GM12864 (cell line): ENCODE results near the gene PHC3.

Experiments used
- DNase-seq: peaks from one replicate; pipeline ENCODE4 v3.0.0-alpha.2; 2011; ENCODE audit warnings: low read depth
- H3K4me3 ChIP-seq: 2 replicates; pipeline ENCODE4 v1.5.1; 2011; ENCODE audit warnings: mild to moderate bottlenecking, low read depth, low read length, control low read depth
- TF ChIP-seq, protein P1 (sequence below): IDR thresholded peaks from 2 replicates; pipeline ENCODE4 v1.5.1; 2011; ENCODE audit warnings: low read depth, mild to moderate bottlenecking, moderate library complexity, low read length, control low read depth, inconsistent platforms; ENCODE audit errors: missing control alignments

PHC3 gene

DNA sequence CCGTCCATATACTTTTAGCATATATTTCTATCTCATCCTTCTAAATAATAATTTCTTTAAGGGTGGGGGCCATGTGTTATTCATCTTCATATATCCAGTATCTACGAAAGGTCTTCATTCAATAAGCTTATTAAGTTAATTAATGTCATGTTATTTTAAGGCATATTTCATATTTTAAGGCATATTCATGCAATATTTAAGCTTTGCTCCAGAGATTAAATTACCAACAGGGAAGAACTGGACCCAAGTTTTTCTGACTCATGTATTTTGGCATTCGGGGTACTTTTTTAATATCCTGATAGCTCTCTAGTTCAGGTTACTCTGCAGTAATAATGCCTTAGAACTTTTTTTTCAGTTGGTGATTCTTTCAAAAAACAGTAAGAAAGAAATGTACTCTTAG is 27.4 kb downstream of the PHC3 start:
- H3K4me3 ChIP-seq: no peak overlapping the region
- TF ChIP-seq, protein P1, sequence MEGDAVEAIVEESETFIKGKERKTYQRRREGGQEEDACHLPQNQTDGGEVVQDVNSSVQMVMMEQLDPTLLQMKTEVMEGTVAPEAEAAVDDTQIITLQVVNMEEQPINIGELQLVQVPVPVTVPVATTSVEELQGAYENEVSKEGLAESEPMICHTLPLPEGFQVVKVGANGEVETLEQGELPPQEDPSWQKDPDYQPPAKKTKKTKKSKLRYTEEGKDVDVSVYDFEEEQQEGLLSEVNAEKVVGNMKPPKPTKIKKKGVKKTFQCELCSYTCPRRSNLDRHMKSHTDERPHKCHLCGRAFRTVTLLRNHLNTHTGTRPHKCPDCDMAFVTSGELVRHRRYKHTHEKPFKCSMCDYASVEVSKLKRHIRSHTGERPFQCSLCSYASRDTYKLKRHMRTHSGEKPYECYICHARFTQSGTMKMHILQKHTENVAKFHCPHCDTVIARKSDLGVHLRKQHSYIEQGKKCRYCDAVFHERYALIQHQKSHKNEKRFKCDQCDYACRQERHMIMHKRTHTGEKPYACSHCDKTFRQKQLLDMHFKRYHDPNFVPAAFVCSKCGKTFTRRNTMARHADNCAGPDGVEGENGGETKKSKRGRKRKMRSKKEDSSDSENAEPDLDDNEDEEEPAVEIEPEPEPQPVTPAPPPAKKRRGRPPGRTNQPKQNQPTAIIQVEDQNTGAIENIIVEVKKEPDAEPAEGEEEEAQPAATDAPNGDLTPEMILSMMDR: no peak
- no peak for DNase-seq

DNA sequence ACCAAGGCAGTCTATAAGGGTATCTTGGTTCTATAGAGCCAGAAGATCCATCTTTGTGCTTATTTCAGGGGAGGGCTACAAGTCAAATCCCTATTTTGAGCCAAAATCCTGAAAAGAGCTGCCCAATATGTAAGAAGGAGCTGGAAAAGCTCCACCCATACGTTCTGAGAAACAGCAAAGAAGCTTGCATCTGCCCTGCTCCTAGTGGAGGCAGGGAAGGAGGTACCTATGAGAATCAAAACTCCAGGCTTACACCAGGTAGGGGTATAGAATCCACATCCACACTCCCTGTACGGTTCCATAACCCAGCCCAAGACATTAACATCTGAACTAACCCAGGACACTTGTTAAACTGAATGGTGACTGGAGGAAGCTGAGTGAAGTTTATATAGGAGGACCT is 30.0 kb downstream of the PHC3 start:
- TF ChIP-seq, protein P1: no peak
- no peak for DNase-seq
- H3K4me3 ChIP-seq: no peak overlapping the region

DNA sequence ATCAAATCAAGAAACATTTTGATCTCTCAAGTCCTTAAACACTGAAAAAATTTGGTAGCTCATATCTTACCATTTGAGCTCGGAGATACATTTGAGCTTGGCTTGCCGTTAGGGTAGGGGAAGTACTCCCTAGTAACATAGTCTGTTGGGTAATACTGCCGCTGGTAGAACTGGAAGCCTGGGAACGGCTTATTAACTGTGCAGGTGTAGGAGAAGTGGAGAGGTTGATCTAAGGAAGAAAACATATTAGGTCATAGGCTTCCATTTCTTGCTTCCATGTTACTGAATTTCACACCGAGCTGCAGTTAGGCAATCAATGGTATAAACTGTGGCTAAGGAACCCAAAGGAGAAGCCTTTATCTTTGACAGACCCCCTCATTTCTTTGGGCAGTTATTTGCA is 32.5 kb downstream of the PHC3 start:
- no peak overlapping the region for H3K4me3 ChIP-seq
- TF ChIP-seq, protein P1: no peak
- DNase-seq: no peak

DNA sequence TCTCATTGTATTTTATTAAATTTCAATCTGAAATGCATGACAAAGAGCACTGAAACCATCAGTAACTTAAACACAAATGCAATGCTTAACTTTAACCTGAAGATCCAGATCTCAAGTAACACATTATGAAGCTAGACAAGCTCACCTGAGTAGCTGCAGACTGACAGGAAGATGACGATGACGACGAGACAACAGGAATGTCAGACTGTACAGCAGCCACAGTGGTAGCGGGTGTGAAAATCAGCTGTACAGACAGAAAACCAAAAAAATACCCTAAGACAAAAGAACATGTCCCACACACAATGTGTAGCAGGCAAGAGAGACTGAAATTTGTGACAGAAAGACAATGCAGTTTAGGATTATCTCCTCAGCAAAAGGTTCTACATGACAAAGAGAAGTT is 36.3 kb downstream of the PHC3 start:
- TF ChIP-seq, protein P1: no peak
- DNase-seq: no peak
- no peak overlapping the region for H3K4me3 ChIP-seq

DNA sequence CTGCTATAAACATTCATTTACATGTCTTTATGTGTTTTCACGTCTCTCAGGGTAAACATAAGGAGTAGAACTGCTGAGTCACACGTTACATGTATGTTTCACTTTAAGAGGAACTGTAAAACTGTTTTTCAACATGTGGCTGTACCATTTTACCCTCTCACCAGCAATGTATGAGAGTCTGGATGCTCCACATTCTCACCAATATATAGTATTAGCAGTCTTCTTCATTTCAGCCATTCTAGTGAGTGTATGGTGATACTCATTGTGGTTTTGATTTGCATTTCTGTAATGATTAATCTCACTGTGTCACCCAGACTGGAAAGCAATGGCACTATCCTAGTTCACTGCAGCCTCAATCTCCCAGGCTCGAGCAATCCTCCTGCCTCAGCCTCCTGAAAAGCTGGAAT is 37.1 kb downstream of the PHC3 start:
- H3K4me3 ChIP-seq: no peak overlapping the region
- DNase-seq: no peak
- TF ChIP-seq, protein P1: no peak

DNA sequence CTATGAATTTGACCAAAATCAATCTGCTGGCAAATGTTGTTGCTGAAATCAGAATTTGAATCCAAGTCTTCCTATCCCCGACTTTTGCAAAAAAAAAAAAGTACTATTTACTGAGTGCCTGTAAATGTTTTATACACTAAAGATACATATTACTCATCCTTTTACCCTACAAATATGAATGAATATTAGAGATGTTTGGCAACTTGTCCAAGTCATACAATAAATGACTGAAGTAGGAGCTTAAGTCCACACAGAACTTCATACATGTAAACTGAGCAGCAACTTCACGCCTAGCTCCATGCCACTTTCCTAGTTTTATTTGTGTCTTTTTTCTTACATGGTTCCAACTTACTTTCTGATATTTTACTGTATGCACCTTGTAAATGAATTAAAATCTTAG is 39.2 kb downstream of the PHC3 start:
- TF ChIP-seq, protein P1: no peak
- no peak overlapping the region for H3K4me3 ChIP-seq
- no peak for DNase-seq

DNA sequence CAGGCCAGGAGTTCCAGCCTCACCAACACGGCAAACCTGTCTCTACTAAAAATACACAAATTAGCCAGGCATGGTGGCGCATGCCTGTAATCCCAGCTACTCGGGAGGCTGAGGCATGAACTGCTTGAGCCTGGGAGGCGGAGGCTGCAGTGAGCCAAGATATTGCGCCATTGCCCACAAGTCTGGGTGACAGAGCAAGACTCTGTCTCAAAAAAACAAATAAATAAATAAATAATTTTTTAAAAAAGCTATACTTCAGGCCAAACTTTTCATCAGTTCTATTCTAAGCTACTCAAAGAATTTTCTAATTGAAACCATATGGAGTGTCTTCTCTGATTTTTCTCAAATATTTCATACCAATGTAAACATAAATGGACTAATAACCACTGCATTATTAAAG is 43.5 kb downstream of the PHC3 start:
- no peak for DNase-seq
- TF ChIP-seq, protein P1: no peak
- H3K4me3 ChIP-seq: no peak overlapping the region
